Fibroblast of mammary gland (primary cell): ENCODE measurements around the gene BEND3.
"Not testable (repeated sequence)": the region's sequence is repeated elsewhere in the genome, so short reads cannot be mapped to it uniquely, and the experiment has no call there.

ENCODE experiments used
- DNase-seq: peaks from one replicate; pipeline ENCODE4 v3.0.0-alpha.2; 2010; ENCODE audit warnings: low read depth
- H3K4me3 ChIP-seq: 2 replicates; pipeline ENCODE4 v1.5.1; 2011; ENCODE audit warnings: low read depth, mild to moderate bottlenecking, low read length, moderate library complexity; ENCODE audit not compliant: control insufficient read depth
- CTCF ChIP-seq: conservative IDR thresholded peaks from 2 replicates; pipeline ENCODE4 v1.5.1; 2011; ENCODE audit warnings: low read depth, low read length, inconsistent platforms; ENCODE audit not compliant: control insufficient read depth, insufficient read depth

The BEND3 gene

DNA sequence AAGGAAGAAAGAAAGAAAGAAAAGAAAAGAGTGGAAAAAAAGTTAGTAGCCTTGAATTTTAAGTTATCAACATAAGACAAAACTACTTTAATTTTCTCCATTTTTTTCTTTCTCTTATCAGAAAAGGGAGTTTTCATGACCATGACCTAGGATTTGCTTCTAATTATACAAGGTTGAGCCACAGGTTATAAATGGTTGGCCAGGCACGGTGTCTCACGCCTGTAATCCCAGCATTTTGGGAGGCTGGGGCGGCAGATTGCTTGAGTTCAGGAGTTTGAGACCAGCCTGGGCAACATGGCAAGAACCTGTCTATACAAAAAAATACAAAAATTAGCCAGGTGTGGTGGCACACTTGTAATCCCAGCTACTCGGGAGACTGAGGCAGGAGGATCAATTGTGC is 95.1 kb downstream of the BEND3 start:
- no peak for TF ChIP-seq CTCF
- DNase-seq: no peak
- H3K4me3 ChIP-seq: no peak overlapping the region

DNA sequence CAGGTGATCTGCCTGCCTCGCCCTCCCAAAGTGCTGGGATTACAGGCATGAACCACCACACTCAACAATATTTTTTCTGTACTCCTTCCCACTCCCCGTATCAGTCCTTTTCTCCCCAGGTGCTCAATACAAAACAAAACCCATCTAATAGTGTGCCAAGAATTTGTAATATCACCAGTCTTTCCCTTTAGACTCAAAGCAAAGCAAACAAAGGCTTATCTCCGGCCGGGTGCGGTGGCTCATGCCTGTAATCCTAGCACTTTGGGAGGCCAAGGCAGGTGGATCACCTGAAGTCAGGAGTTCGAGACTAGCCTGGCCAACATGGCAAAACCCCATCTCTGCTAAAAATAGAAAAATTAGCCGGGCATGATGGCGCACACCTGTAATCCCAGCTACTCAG is 95.7 kb downstream of the BEND3 start:
- not testable (repeated sequence) for H3K4me3 ChIP-seq, DNase-seq

DNA sequence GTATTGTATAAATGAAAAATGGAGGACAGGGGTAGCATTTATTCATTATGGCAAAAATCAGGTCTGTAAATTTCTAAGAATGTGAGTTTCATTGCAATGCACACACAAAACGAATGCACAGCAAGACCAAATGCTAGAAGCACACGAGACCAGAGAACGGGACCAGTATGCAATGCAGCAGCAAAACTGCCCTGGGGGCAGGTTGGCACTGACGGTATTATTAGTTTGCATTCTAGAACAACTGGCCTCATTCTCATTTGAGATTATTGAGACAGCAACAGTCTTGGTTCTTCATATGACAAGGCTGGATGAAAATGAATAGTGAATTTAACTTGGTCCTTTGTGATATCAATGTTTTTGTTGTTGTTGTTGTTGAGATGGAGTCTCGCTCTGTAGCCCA is 96.3 kb downstream of the BEND3 start:
- DNase-seq: no peak
- TF ChIP-seq CTCF: no peak
- no peak overlapping the region for H3K4me3 ChIP-seq
